Ascending aorta (tissue), 2 donors: ENCODE results near the gene HPD. TPM values are rescaled to one million over a fixed set of nuclear protein-coding genes. Genes with fewer than 3 reads are reported as not detected.
A peak's percentile ranks its signal among the peaks of the same experiment; 100 is the strongest.

Experiments
- DNase-seq, 2 donors: peaks; one replicate each; pipeline ENCODE4 v3.0.0-alpha.2; 2019; ENCODE audit warnings: low spot score in 2 of 2
- H3K27ac ChIP-seq, 2 donors: fragments of 200-600 bp; sonication (generic); one replicate each; pipeline ENCODE4 v1.5.1; 2016 to 2017; ENCODE audit warnings: mild to moderate bottlenecking in 1 of 2
- H3K27me3 ChIP-seq: fragments of 200-600 bp; sonication (generic); one replicate; pipeline ENCODE4 v1.5.1; 2017
- H3K36me3 ChIP-seq, 2 donors: fragments of 200-600 bp; sonication (generic); one replicate each; pipeline ENCODE4 v1.5.1; 2016
- H3K4me1 ChIP-seq, 2 donors: fragments of 200-600 bp; sonication (generic); one replicate each; pipeline ENCODE4 v1.5.1; 2016 to 2017; ENCODE audit warnings: mild to moderate bottlenecking in 1 of 2
- H3K4me3 ChIP-seq, 2 donors: fragments of 200-600 bp; sonication (generic); one replicate each; pipeline ENCODE4 v1.5.1; 2016 to 2017; ENCODE audit warnings: mild to moderate bottlenecking in 1 of 2
- H3K9me3 ChIP-seq, 2 donors: fragments of 200-600 bp; sonication (generic); one replicate each; pipeline ENCODE4 v1.5.1; 2016
- CTCF ChIP-seq, 3 experiments: fragments of 200-600 bp in 2 of 3; fragments of 450-650 bp in 1 of 3; sonication (generic) in 2 of 3; IDR thresholded peaks; one replicate each; pipeline ENCODE4 v1.5.1; 2016 to 2019; ENCODE audit warnings: antibody characterized with exemption in 3 of 3, mild to moderate bottlenecking in 1 of 3, moderate library complexity in 1 of 3
- intact Hi-C: fragments of 100-400 bp; cut with DNase I; formaldehyde crosslinking; loops from one replicate; pipeline ENCODE4 v1.15.1; 2023
- total RNA-seq: library from RNA; depleted of rRNA; stranded (reverse); fragments of >200 nt; gene quantifications from one replicate; pipeline ENCODE4 v1.1.0, GENCODE V29; 2016

The HPD gene
- total RNA-seq, 1 donor from 2014 or later: 0.96 TPM

DNA sequence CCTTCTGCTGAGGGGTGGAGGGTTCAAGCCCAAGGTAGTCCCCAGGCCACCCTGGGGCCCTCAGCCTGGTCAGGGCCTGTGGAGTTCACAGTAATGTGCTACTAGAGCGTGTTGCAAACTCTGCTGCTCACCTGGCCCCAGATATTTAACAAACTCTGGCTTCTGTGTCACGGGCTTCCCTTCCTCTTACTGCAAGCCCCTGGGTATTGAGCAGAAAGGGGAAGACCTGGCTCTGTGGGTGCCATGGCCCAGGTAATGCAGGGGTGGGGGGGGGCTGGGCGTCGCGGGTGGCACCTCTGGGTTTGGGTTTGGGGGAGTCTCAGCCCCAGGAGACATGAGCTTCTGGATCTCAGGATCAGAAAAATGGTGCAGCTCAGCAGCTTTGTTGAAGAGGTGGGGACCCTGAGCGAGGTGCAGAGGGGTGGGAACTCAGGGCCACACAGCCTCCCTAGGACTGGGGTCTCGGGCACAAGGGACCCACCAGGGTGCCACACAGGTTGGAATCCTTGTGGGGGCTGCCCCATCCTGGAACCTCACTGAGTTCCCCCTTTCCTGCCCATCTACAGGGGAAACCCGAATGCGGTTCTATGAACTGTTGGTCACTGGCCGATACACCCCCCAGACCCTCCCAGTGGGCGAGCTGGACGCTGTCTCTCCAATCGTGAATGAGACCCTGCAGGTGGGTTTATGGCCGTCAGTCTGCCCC is 50.9 kb downstream of the HPD start:
- no peak for DNase-seq
- no peak for TF ChIP-seq CTCF (IDR thresholded peaks at IDR 0.05)
- peak overlapping the region in 1 of 2 donors; percentile 100 for H3K27ac ChIP-seq
- intact Hi-C loops: no loop called here
- H3K36me3 ChIP-seq: peaks cover 30 to 32% of the 10 kb centered on the region in 2 donors
- no peaks in the 10 kb centered on the region for H3K9me3 ChIP-seq
- H3K27me3 ChIP-seq: no peaks in the 10 kb centered on the region
- peak overlapping the region in 1 of 2 donors; percentile 94 for H3K4me3 ChIP-seq
- peaks cover 20 to 42% of the 10 kb centered on the region in 2 donors for H3K4me1 ChIP-seq

GRCh38 chr12:121806546-121807423 is 51.9 kb downstream of the HPD start:
- DNase-seq: no peak
- intact Hi-C loops: no loop called here
- no peak for TF ChIP-seq CTCF (IDR thresholded peaks at IDR 0.05)
- Histone ChIP-seq H3K4me1 (peaks cover 18 to 34% of the 10 kb centered on the region in 2 donors), H3K36me3 (peaks cover 30 to 32% of the 10 kb centered on the region in 2 donors), H3K9me3 (no peaks in the 10 kb centered on the region), H3K27me3 (no peaks in the 10 kb centered on the region), H3K4me3 (peak overlapping the region; percentile 94 to 98), H3K27ac (peak overlapping the region; percentile 89 to 100)

- H3K4me3 ChIP-seq: peak overlapping the region; percentile 94 to 98
- H3K4me1 ChIP-seq: peaks cover 10 to 30% of the 10 kb centered on the region in 2 donors
- no peaks in the 10 kb centered on the region for H3K9me3 ChIP-seq
- DNase-seq: no peak
- H3K36me3 ChIP-seq: peaks cover 30 to 32% of the 10 kb centered on the region in 2 donors
- no peak for TF ChIP-seq CTCF (IDR thresholded peaks at IDR 0.05)
- H3K27ac ChIP-seq: peak overlapping the region; percentile 89 to 100
- H3K27me3 ChIP-seq: no peaks in the 10 kb centered on the region
- intact Hi-C loops: no loop called here
Measured at GRCh38 chr12:121806009-121806545, 52.6 kb downstream of the HPD start.

GRCh38 chr12:121805171-121806008 is 53.3 kb downstream of the HPD start:
- Histone ChIP-seq H3K27me3 (no peaks in the 10 kb centered on the region), H3K4me1 (peaks cover 4 to 25% of the 10 kb centered on the region in 2 donors), H3K4me3 (peak overlapping the region; percentile 94 to 98), H3K9me3 (no peaks in the 10 kb centered on the region), H3K27ac (peak overlapping the region; percentile 89 to 100), H3K36me3 (peaks cover 24 to 26% of the 10 kb centered on the region in 2 donors)
- intact Hi-C loops: no loop called here
- no peak for TF ChIP-seq CTCF (IDR thresholded peaks at IDR 0.05)
- DNase-seq: no peak
